Bronchus fibroblast of lung (primary cell): Measurements from ENCODE around the gene HNRNPU. TPM values are rescaled to one million over a fixed set of nuclear protein-coding genes. Genes with fewer than 3 reads are reported as not detected.

Source experiments
- total RNA-seq: library from RNA; depleted of rRNA; stranded (reverse); fragments of >200 nt; gene quantifications from 2 replicates; pipeline ENCODE4 v1.2.3, GENCODE V29; 2015

Gene HNRNPU
- 207 and 246 TPM in 2 replicates for total RNA-seq

DNA sequence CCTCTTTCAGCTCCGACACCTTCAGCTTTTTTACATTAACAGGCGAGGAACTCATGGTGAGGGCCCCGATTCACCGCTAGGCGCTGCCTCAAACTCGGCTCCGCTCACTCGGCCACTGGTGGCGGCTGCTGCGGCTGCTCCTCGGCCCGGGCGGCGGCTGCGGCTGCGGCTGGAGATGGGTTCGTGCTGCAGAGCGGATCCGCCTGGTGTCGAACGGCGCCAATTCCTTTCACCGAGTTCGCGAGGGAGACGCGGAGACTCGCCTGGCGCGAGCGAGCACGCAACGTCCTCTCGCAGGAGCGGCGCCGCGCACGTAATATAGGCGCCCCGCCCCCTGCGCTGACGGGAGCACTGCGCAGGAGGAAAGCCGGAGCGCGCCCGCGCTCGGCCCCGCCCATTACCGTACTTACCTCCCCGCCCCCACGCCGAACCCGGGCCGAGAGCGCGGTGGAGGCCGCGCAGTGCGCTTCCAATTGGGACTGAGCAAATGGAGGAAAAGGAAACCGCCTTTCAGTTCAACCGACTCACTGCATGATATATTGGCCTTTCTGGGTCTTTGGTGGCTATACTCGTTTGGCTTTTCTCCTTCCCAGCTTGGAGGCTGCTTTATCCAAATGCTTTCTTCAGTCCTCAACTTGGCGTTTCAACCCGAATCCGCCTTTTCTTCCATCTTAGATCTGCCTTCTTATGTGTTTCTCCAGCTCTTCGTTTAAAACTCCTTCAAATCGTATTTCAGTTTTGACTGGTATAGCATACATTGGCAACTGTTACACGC lies at the start of gene HNRNPU:
TSS of gene HNRNPU (minus strand) at position 291 of the 775 bp plus-strand sequence. CDS start at position 55, 236 bp downstream.

GRCh38 chr1:244835276-244836134 lies 28.8 kb downstream of the HNRNPU start, which contains the start of gene COX20:
COX20 (plus strand) TSS chr1:244835658; CDS start chr1:244835715, 57 bp downstream.

Other genes starting within 250 kb of the HNRNPU start
- gene DESI2, start 211.4 kb downstream of the HNRNPU start, total RNA-seq = 31.7 and 42.2 TPM in 2 replicates
- 23.9 and 31.6 TPM in 2 replicates for gene COX20, start 28.9 kb downstream of the HNRNPU start, total RNA-seq